Muscle of arm (tissue), 12 donors: Measurements from ENCODE around the gene GNG7. TPM values are rescaled to one million over a fixed set of nuclear protein-coding genes. Genes with fewer than 3 reads are reported as not detected.
A peak's percentile ranks its signal among the peaks of the same experiment; 100 is the strongest.
"Not testable (repeated sequence)": the region's sequence is repeated elsewhere in the genome, so short reads cannot be mapped to it uniquely, and the experiment has no call there.

Experiments used
- DNase-seq: peaks from one replicate; pipeline ENCODE4 v3.0.0-alpha.2; 2013
- polyA plus RNA-seq, 12 donors: library from polyadenylated mRNA; unstranded; fragments of 120-200 nt; gene quantifications; one replicate each; pipeline ENCODE4 v1.2.1, GENCODE V29; 2013; ENCODE audit not compliant: insufficient read length in 12 of 12

Gene GNG7
- polyA plus RNA-seq, 12 donors = 1.4 to 4.5 (median 2.5) TPM; not detected in 1

GRCh38 chr19:2578901-2579677 is 123.4 kb downstream of the GNG7 start:
- DNase-seq = peak; percentile 88

- DNase-seq = no peak
These were observed 124.1 kb downstream of the GNG7 start for GRCh38 chr19:2578391-2578890.

DNA sequence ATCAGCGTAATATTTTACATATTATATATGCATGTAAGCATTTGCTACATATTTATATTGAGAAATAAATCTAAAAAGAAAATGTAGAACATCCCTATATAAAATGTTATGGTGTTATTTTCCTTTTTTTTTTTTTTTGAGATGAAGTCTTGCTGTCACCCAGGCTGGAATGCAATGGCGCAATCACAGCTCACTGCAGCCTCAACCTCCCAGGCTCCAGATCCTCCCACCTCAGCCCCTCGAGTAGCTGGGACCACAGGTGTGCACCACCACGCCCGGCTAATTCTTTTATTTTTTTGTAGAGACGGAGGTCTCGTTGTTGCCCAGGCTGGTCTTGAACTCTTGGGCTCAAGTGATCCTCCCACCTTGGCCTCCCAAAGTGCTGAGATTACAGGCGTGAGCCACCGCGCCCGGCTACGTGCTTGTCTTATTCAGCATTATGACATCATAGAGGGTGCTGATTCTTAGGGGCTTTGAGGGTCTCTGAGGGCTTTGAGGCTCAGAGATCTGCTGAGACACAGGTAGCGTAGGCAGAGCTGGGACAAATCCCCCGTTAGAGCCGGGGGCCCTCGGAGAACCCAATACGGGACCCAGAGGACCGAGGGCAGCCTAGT is 124.7 kb downstream of the GNG7 start:
- DNase-seq = no peak

- no peak for DNase-seq
These were observed 126.6 kb downstream of the GNG7 start for GRCh38 chr19:2575734-2576481.

- DNase-seq = no peak
These were observed 127.4 kb downstream of the GNG7 start for GRCh38 chr19:2574971-2575630.

- no peak for DNase-seq
These were observed 128.0 kb downstream of the GNG7 start for GRCh38 chr19:2574478-2574931.

- DNase-seq = no peak
These were observed 128.6 kb downstream of the GNG7 start for GRCh38 chr19:2573916-2574315.

- DNase-seq = not testable (repeated sequence)
These were observed 130.3 kb downstream of the GNG7 start for GRCh38 chr19:2572152-2572551.

DNA sequence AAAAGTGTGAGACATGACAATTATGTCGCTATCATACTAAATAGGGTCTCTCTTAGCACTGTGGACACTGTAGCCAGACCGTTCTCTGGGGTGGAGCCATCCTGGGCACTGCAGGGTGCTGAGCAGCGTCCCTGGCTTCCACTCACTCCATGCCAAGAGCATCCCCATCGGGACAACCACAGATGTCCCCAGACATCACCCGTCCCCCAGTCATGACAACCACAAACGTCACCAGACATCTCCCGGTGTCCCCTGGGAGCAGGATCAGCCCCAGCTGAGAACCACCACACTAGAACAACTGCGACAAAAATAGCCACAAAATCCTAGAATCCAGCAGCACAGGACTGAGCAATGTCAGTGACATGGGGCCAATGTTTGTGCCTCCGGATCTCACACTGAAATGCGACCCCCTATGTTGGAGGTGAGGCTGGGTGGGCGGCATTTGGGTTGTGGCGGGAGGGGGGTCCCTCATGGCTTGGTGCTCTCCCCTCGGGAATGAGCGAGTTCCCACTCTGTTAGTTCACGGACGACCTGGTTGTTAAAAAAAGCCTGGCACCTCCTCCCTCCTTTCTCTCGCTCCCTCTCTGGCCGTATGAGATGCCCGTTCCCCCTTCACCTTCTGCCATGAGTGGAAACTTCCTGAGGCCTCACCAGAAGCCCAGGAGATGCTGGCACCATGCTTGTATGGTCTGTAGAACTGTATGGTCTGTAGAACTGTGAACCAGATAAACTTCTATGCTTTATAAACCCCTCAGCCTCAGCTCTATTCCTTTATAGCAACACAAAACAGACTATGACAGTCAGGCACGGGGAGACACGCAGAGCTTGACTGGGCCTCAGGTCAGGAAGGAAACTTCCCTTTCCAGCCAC is 132.7 kb downstream of the GNG7 start:
- no peak for DNase-seq

- DNase-seq = no peak
These were observed 134.5 kb downstream of the GNG7 start for GRCh38 chr19:2567996-2568395.

- DNase-seq = no peak
These were observed 134.9 kb downstream of the GNG7 start for GRCh38 chr19:2567580-2567979.

GRCh38 chr19:2563546-2563945 is 138.9 kb downstream of the GNG7 start:
- not testable (repeated sequence) for DNase-seq

GRCh38 chr19:2561895-2562294 is 140.6 kb downstream of the GNG7 start:
- DNase-seq = no peak

- no peak for DNase-seq
These were observed 141.3 kb downstream of the GNG7 start for GRCh38 chr19:2561221-2561620.

- DNase-seq = no peak
These were observed 142.1 kb downstream of the GNG7 start for GRCh38 chr19:2560369-2560768.

GRCh38 chr19:2558543-2558942 is 144.0 kb downstream of the GNG7 start:
- no peak for DNase-seq

DNA sequence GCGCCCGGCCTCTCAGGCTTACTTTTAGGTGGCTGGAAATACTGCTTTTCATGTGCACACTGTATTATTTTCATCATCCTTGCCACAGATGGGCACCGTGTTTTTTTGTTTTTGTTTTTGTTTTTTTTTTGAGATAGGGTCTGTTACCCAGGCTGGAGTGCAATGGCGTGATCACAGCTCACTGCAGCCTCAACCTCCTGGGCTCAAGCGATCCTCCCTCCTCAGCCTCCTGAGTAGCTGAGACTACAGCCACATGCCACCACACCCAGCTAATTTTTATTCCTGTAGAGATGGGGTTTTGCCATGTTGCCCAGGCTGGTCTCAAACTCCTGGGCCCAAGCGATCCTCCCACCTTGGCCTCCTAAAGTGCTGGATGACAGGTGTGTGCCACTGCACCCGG is 144.4 kb downstream of the GNG7 start:
- DNase-seq = not testable (repeated sequence)

GRCh38 chr19:2557093-2557440 is 145.4 kb downstream of the GNG7 start:
- DNase-seq = no peak

DNA sequence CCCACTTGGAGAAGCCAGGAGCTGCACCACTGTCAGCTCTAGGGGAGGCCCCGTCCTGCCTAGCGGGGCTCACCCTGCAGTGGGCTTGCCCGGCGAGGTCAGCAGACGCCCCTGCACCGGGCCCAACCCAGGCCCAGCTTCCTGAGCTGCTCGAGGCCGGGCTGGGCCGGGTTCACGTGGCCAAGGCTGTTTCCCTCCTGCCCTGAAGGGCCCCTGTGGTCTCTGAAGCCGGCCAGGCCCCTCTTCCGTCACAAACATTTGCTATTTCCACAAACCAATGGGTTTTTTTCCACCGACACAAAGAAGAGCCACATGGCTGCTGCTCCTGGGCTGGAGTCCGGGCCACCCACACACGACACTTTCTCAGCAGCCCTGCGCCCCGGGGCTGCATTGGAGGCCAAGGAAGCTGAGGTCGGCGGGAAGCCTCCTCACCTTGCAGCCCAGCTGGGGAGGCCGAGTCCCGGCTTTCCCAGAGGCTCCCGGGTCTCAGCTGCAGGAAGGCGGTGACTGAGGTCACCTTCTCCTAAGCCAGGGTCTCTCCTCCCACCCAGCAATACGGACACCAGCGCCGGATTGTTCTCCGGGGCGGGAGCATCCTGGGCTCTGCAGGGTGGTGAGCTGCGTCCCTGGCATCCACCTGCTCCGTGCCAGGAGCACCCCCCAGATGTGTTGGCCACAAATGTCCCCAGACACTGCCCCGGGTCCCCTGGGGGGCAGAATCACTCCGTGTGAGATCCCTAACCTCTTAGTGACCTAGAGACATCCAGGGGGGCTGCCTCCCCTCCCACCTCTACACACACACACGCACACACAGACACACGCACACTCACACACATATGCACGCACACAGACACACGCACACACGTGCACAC is 146.0 kb downstream of the GNG7 start:
- no peak for DNase-seq
